Jurkat, Clone E6-1 (cell line): ENCODE results near the gene ROR1.

Experiments used
- DNase-seq: peaks from one replicate; pipeline ENCODE4 v3.0.0-alpha.2; 2011; ENCODE audit warnings: low read depth, low spot score
- H3K4me3 ChIP-seq: 2 replicates; pipeline ENCODE4 v1.5.1; 2011; ENCODE audit warnings: mild to moderate bottlenecking, low read length, control low read depth, moderate library complexity

Gene ROR1

GRCh38 chr1:64051796-64052195 is 278.0 kb downstream of the ROR1 start:
- H3K4me3 ChIP-seq, result no peak overlapping the region
- no peak for DNase-seq

- no peak overlapping the region for H3K4me3 ChIP-seq
- DNase-seq, result no peak
Observed at GRCh38 chr1:64052777-64053176, 279.0 kb downstream of the ROR1 start.

GRCh38 chr1:64055310-64055709 is 281.5 kb downstream of the ROR1 start:
- no peak for DNase-seq

GRCh38 chr1:64059556-64059955 is 285.7 kb downstream of the ROR1 start:
- DNase-seq, result no peak
- H3K4me3 ChIP-seq, result no peak overlapping the region

More at GRCh38 chr1:64055310-64055709, 281.5 kb downstream of the ROR1 start:
- no peak overlapping the region for H3K4me3 ChIP-seq

- DNase-seq, result no peak
- H3K4me3 ChIP-seq, result no peak overlapping the region
Observed at GRCh38 chr1:64060611-64061302, 286.9 kb downstream of the ROR1 start.

GRCh38 chr1:64061430-64062104 is 287.8 kb downstream of the ROR1 start:
- DNase-seq, result peak; percentile 9
- no peak overlapping the region for H3K4me3 ChIP-seq

GRCh38 chr1:64062529-64062928 is 288.7 kb downstream of the ROR1 start:
- no peak for DNase-seq
- H3K4me3 ChIP-seq, result no peak overlapping the region

GRCh38 chr1:64062941-64063581 is 289.2 kb downstream of the ROR1 start:
- DNase-seq, result peak; percentile 8
- no peak overlapping the region for H3K4me3 ChIP-seq

- DNase-seq, result no peak
- no peak overlapping the region for H3K4me3 ChIP-seq
Observed at GRCh38 chr1:64065571-64065970, 291.8 kb downstream of the ROR1 start.

GRCh38 chr1:64072089-64072793 is 298.4 kb downstream of the ROR1 start:
- no peak for DNase-seq

GRCh38 chr1:64073705-64074104 is 299.9 kb downstream of the ROR1 start:
- DNase-seq, result no peak
- H3K4me3 ChIP-seq, result no peak overlapping the region

More at GRCh38 chr1:64072089-64072793, 298.4 kb downstream of the ROR1 start:
- H3K4me3 ChIP-seq, result no peak overlapping the region

- H3K4me3 ChIP-seq, result no peak overlapping the region
- no peak for DNase-seq
Observed at GRCh38 chr1:64074767-64075166, 300.9 kb downstream of the ROR1 start.

GRCh38 chr1:64077281-64077940 is 303.6 kb downstream of the ROR1 start:
- no peak overlapping the region for H3K4me3 ChIP-seq
- no peak for DNase-seq

GRCh38 chr1:64080941-64081562 is 307.2 kb downstream of the ROR1 start:
- no peak for DNase-seq

GRCh38 chr1:64082459-64082858 is 308.6 kb downstream of the ROR1 start:
- no peak overlapping the region for H3K4me3 ChIP-seq
- no peak for DNase-seq

More at GRCh38 chr1:64080941-64081562, 307.2 kb downstream of the ROR1 start:
- no peak overlapping the region for H3K4me3 ChIP-seq

- DNase-seq, result no peak
- H3K4me3 ChIP-seq, result no peak overlapping the region
Observed at GRCh38 chr1:64084451-64084850, 310.6 kb downstream of the ROR1 start.

- H3K4me3 ChIP-seq, result no peak overlapping the region
- no peak for DNase-seq
Observed at GRCh38 chr1:64087768-64088167, 314.0 kb downstream of the ROR1 start.

- DNase-seq, result no peak
- H3K4me3 ChIP-seq, result no peak overlapping the region
Observed at GRCh38 chr1:64090436-64090835, 316.6 kb downstream of the ROR1 start.
